ENCODE data around the gene TMEM238.

Gene TMEM238

DNA sequence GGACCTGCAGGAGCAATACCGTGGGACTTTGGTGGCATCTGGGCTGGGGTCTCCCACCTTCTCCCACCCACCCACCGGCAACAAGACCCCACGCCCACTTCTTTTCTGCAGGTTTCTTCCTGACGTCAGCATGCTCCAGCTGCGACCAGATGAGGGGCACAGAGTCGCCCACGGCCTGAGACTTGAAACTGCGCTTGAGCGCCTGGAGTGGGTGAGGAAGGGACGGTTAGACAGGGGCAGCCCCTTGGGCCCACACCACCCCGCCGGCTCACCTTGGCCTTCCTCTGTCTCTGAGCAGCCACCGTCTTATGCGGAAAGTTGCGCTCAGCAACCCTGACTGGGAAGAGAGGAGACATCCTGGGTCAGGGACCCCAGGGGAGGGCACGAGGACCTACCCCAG is 23.2 kb downstream of the TMEM238 start:
- no peak overlapping the region for H3K27ac ChIP-seq (replicated peaks)
- TF ChIP-seq POLR2AphosphoS5 (IDR thresholded peaks at IDR 0.05; ENCODE audit: low read depth) (no peak), SPI1 (IDR thresholded peaks at IDR 0.05; ENCODE audit: borderline replicate concordance, low read depth) (no peak), GABPA (IDR thresholded peaks at IDR 0.05; ENCODE audit: low read depth) (no peak)
- TF ChIP-seq, protein P1, sequence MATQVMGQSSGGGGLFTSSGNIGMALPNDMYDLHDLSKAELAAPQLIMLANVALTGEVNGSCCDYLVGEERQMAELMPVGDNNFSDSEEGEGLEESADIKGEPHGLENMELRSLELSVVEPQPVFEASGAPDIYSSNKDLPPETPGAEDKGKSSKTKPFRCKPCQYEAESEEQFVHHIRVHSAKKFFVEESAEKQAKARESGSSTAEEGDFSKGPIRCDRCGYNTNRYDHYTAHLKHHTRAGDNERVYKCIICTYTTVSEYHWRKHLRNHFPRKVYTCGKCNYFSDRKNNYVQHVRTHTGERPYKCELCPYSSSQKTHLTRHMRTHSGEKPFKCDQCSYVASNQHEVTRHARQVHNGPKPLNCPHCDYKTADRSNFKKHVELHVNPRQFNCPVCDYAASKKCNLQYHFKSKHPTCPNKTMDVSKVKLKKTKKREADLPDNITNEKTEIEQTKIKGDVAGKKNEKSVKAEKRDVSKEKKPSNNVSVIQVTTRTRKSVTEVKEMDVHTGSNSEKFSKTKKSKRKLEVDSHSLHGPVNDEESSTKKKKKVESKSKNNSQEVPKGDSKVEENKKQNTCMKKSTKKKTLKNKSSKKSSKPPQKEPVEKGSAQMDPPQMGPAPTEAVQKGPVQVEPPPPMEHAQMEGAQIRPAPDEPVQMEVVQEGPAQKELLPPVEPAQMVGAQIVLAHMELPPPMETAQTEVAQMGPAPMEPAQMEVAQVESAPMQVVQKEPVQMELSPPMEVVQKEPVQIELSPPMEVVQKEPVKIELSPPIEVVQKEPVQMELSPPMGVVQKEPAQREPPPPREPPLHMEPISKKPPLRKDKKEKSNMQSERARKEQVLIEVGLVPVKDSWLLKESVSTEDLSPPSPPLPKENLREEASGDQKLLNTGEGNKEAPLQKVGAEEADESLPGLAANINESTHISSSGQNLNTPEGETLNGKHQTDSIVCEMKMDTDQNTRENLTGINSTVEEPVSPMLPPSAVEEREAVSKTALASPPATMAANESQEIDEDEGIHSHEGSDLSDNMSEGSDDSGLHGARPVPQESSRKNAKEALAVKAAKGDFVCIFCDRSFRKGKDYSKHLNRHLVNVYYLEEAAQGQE (IDR thresholded peaks at IDR 0.05; ENCODE audit: insufficient replicate concordance, low read depth) = no peak
- TF ChIP-seq, protein P2, sequence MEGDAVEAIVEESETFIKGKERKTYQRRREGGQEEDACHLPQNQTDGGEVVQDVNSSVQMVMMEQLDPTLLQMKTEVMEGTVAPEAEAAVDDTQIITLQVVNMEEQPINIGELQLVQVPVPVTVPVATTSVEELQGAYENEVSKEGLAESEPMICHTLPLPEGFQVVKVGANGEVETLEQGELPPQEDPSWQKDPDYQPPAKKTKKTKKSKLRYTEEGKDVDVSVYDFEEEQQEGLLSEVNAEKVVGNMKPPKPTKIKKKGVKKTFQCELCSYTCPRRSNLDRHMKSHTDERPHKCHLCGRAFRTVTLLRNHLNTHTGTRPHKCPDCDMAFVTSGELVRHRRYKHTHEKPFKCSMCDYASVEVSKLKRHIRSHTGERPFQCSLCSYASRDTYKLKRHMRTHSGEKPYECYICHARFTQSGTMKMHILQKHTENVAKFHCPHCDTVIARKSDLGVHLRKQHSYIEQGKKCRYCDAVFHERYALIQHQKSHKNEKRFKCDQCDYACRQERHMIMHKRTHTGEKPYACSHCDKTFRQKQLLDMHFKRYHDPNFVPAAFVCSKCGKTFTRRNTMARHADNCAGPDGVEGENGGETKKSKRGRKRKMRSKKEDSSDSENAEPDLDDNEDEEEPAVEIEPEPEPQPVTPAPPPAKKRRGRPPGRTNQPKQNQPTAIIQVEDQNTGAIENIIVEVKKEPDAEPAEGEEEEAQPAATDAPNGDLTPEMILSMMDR (IDR thresholded peaks at IDR 0.05; ENCODE audit: insufficient read depth, low read length) = no peak
- no peak overlapping the region for H3K4me3 ChIP-seq (replicated peaks; ENCODE audit: insufficient read depth, low read length)
- DNase-seq (ENCODE audit: low read depth in 1 of 2, low spot score in 1 of 2) = no peak
- no peaks in the 10 kb centered on the region for H3K27me3 ChIP-seq (ENCODE audit: insufficient read depth, poor library complexity, severe bottlenecking)

DNA sequence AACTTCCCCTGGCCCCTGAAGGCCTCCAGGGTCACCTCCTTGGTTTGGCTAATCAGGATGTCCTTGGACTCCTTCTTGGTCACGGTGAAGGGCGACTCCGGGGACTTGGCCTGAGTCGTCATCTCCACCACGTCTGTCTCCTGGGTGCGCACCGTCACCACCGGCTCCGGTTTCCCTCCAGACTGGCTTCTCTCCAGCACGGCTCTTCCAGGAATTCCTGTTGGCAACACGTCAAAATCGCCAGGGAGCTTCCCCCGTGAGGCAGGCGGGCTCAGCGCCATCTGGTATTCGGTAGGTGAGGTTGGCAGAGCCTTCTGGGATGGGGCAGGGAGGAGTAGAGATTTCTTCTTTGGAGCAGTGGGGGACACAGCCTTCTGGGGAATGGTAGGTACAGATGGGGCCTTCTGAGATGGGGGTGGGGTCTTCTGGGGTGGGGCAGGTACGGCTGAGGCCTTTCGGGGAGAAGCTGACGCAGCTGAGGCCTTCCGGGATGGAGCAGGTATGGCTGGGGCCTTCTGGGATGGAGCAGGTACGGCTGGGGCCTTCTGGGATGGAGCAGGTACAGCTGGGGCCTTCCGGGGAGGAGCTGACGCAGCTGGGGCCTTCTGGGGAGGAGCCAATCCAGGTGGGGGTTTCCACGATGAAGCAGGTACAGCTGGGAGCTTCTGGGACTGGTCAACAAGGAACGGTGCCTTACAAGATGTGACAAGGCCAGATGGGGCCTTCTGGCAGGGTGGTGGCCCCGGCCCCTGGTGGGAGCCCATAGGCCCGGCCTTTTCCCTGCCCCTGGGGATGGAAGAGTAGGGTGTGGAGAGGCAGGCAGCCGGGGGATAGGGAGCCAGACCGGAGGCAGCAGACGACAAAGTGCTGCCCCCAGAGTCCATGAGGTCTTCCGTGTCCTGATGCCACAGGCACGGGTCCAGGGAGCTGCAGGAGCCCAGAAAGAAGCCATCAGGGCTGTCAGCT is 24.9 kb downstream of the TMEM238 start:
- DNase-seq (ENCODE audit: low read depth in 1 of 2, low spot score in 1 of 2) = no peak
- Histone ChIP-seq H3K27ac (replicated peaks) (no peak overlapping the region), H3K4me3 (replicated peaks; ENCODE audit: insufficient read depth, low read length) (no peak overlapping the region), H3K27me3 (ENCODE audit: insufficient read depth, poor library complexity, severe bottlenecking) (peaks cover 4% of the 10 kb centered on the region)
- TF ChIP-seq, protein P2 (IDR thresholded peaks at IDR 0.05; ENCODE audit: insufficient read depth, low read length) = no peak
- TF ChIP-seq POLR2AphosphoS5 (IDR thresholded peaks at IDR 0.05; ENCODE audit: low read depth) (no peak), SPI1 (IDR thresholded peaks at IDR 0.05; ENCODE audit: borderline replicate concordance, low read depth) (no peak)
- TF ChIP-seq, protein P1 (IDR thresholded peaks at IDR 0.05; ENCODE audit: insufficient replicate concordance, low read depth) = no peak

DNA sequence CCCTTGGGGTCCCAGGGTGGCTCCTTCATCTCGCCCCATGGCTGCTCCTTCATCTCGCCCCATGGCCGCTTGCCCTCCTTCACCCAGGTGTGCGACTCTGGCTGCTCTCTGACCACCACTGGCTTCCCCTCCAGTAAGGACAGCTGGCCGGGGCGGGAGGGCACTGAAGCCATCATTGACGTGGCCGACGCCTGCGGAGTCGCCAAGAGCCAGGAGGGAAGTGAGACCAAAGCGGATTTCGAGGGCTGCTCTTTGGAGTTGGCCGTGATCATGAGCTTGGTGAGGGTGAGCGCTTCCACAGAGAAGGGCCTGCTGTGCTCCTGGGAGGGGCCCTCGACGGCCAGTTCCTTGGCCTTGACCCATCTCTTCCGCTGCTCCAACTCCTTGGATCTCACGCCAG is 25.6 kb downstream of the TMEM238 start:
- Histone ChIP-seq H3K4me3 (replicated peaks; ENCODE audit: insufficient read depth, low read length) (no peak overlapping the region), H3K27me3 (ENCODE audit: insufficient read depth, poor library complexity, severe bottlenecking) (peaks cover 10% of the 10 kb centered on the region), H3K27ac (replicated peaks) (no peak overlapping the region)
- TF ChIP-seq SPI1 (IDR thresholded peaks at IDR 0.05; ENCODE audit: borderline replicate concordance, low read depth) = no peak
- DNase-seq (ENCODE audit: low read depth in 1 of 2, low spot score in 1 of 2) = no peak

DNA sequence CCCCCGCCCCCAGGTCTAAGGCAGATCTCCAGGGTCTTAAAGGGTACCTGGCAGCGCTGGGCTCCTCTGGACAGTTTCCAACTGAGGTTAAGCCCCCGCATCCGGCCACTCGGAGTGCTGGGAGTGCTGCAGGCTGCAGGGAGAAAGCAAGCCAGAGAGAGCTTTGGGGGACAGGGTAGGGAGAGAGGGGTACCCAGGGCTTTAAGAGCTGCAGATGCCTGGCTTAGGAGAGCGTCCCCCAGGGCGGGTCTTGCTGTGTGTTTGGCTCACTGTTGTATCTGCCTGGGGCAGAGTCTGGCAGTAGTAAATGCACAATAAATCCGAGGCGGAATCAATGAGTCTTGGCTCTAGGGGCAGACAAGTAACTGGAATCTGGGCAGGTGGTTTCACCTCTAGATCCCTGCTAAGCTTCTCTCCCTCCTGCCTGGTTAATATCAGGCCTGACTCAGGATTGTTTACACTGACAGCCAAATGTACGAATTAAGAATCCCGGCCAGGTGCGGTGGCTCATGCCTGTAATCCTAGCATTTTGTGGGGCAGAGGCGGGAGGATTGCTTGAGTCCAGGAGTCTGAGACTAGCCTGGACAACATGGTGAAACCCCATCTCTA is 28.8 kb downstream of the TMEM238 start:
- DNase-seq (ENCODE audit: low read depth in 1 of 2, low spot score in 1 of 2) = no peak
- Histone ChIP-seq H3K27ac (replicated peaks) (no peak overlapping the region), H3K27me3 (ENCODE audit: insufficient read depth, poor library complexity, severe bottlenecking) (peaks cover 23% of the 10 kb centered on the region), H3K4me3 (replicated peaks; ENCODE audit: insufficient read depth, low read length) (no peak overlapping the region)
- TF ChIP-seq, protein P2 (IDR thresholded peaks at IDR 0.05; ENCODE audit: insufficient read depth, low read length) = no peak
- TF ChIP-seq SPI1 (IDR thresholded peaks at IDR 0.05; ENCODE audit: borderline replicate concordance, low read depth) = no peak
- no peak for TF ChIP-seq POLR2AphosphoS5 (IDR thresholded peaks at IDR 0.05; ENCODE audit: low read depth)
- TF ChIP-seq, protein P1 (IDR thresholded peaks at IDR 0.05; ENCODE audit: insufficient replicate concordance, low read depth) = no peak
- TF ChIP-seq GABPA (IDR thresholded peaks at IDR 0.05; ENCODE audit: low read depth) = no peak
